22Rv1 (cell line): ENCODE measurements around the gene HSPB7.
A peak's percentile ranks its signal among the peaks of the same experiment; 100 is the strongest.
"Not testable (repeated sequence)": the region's sequence is repeated elsewhere in the genome, so short reads cannot be mapped to it uniquely, and the experiment has no call there.

ENCODE experiments used
- H3K27ac ChIP-seq: fragments of 450-650 bp; 2 replicates; pipeline ENCODE4 v1.5.1; 2017
- ZFX ChIP-seq: fragments of 450-650 bp; IDR thresholded peaks from 2 replicates; pipeline ENCODE4 v1.6.1; 2017; ENCODE audit warnings: antibody characterized with exemption, borderline replicate concordance
- TF ChIP-seq, protein P1 (sequence below): fragments of 450-650 bp; IDR thresholded peaks from 2 replicates; pipeline ENCODE4 v1.5.1; 2017; ENCODE audit warnings: mild to moderate bottlenecking

The HSPB7 gene

DNA sequence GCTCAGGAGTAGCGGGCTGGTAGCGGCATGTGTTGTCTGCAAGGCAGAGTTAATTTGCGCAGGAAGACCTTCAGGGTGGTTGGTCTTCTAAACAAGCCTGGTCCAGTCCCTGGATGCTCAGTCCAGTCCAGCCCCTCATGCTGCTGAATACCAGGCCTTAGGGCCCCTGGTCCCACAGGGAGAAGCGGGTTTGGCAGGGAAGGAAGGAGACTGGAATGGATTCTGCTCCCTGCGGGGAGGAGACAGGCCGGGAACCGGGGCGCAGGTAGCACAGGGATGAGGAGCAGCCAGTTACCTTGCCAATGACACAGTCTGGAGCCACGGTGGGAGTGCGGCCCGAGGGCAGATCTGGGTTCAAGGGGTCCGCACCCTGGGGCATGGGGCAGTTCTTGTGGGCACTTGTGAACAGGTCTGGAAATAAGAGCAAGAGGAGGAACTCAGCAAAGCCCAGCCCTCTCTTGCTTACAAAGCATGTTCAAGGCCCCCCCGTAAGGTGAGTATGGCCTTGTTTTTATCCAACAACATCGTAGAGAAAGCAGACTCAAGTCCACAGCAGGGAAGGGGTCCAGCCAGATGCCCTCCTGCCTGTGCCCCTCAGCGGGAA, 45.5 kb upstream of the HSPB7 start:
- no peak overlapping the region for H3K27ac ChIP-seq

DNA sequence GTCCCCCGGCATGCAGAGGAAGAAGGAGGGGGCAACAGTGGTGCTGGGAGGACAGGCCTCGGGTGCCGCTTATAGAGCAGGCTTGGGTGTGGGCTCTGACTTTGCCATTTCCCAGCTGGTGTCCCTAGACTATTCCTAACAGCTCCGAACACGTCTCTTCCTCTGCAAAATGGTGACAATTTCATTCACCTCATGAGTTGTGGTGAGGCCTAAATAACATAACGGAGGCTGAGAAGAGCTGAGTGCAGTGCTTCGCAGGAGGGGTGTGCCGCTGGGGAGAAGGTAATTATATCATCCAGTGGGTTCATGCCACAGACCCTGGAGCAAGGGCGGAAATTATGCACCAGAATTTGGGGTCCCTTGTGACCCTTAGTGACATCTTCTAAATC, 44.8 kb upstream of the HSPB7 start:
- H3K27ac ChIP-seq: not testable (repeated sequence)

More for the DNA sequence above, 45.5 kb upstream of the HSPB7 start:
- TF ChIP-seq, protein P1, sequence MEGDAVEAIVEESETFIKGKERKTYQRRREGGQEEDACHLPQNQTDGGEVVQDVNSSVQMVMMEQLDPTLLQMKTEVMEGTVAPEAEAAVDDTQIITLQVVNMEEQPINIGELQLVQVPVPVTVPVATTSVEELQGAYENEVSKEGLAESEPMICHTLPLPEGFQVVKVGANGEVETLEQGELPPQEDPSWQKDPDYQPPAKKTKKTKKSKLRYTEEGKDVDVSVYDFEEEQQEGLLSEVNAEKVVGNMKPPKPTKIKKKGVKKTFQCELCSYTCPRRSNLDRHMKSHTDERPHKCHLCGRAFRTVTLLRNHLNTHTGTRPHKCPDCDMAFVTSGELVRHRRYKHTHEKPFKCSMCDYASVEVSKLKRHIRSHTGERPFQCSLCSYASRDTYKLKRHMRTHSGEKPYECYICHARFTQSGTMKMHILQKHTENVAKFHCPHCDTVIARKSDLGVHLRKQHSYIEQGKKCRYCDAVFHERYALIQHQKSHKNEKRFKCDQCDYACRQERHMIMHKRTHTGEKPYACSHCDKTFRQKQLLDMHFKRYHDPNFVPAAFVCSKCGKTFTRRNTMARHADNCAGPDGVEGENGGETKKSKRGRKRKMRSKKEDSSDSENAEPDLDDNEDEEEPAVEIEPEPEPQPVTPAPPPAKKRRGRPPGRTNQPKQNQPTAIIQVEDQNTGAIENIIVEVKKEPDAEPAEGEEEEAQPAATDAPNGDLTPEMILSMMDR: no peak
- no peak for TF ChIP-seq ZFX

DNA sequence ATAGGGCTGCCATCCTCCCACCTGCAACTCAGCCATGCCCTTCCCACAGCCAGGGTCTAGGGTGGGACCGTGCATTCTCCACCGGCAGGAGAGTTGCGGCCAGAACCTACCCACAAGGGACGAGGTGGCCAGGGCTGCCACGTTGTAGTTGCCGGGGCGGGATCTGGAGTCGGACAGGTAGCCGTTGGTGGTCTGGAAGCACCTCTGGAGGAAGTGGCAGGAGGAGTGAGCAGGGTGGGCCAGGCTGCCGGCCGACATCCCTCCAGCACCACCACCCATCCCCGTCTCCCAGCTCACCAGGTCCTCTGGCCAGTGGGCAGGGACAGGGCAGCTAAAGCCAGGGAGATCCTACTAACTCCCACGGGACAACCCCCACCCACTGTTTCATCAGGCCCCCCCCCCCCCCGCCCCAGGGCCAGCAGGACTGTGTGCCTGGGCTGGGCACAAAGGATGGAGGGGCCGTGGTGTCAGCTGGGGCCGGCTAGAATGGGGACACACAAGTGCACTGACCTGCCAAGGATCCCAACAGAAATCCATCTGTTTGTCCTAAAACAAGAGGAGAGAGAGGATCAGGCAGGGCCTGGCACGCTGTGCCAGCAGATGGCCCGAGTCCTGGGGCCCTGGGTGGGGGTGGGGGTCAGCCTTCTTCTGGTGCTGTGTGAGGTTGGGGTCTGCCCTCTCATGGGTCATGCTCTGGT, 44.3 kb upstream of the HSPB7 start:
- not testable (repeated sequence) for H3K27ac ChIP-seq

GRCh38 chr1:16061266-16061665, 43.4 kb upstream of the HSPB7 start:
- H3K27ac ChIP-seq: no peak overlapping the region
- no peak for TF ChIP-seq ZFX
- TF ChIP-seq, protein P1: no peak

DNA sequence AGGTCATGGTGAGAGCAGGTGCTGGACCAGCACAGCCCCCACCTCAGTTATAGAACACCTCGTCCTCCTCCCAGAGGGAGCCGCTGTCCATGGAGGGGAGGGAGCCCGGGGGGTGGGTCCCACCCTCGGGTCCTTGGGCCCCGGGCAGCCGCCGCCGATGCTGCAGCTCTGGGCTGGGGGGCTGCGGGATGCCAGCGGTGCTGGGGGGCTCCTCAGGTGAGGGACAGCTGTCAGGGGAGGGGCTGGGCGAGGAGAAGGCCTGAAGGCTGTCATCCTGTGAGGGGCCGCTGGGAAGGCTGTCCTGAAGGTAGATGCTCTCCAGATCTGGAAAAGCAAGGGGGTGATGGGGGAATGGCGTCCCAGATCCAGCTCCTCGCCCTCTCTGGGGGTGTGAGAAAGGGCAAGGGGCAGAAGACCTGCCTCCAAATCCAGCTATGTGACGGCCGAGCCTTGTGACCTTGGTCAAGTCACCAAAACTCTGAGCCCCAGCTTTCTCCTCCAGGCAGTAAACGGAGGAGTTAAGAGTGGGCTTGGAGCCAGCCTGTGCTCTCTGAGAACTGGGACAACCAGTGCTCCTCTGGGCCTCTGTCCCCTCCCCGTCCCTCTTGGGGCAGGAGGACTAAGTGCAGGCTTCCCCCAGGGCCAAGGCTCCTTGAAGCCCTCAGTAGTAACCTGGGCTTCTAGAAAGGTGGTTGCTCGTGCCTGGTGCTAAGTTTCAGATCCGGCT, 40.7 kb upstream of the HSPB7 start:
- H3K27ac ChIP-seq: not testable (repeated sequence)

- not testable (repeated sequence) for H3K27ac ChIP-seq
Measured at GRCh38 chr1:16057314-16057915, 39.6 kb upstream of the HSPB7 start.

GRCh38 chr1:16056521-16056912, 38.7 kb upstream of the HSPB7 start:
- H3K27ac ChIP-seq: not testable (repeated sequence)

DNA sequence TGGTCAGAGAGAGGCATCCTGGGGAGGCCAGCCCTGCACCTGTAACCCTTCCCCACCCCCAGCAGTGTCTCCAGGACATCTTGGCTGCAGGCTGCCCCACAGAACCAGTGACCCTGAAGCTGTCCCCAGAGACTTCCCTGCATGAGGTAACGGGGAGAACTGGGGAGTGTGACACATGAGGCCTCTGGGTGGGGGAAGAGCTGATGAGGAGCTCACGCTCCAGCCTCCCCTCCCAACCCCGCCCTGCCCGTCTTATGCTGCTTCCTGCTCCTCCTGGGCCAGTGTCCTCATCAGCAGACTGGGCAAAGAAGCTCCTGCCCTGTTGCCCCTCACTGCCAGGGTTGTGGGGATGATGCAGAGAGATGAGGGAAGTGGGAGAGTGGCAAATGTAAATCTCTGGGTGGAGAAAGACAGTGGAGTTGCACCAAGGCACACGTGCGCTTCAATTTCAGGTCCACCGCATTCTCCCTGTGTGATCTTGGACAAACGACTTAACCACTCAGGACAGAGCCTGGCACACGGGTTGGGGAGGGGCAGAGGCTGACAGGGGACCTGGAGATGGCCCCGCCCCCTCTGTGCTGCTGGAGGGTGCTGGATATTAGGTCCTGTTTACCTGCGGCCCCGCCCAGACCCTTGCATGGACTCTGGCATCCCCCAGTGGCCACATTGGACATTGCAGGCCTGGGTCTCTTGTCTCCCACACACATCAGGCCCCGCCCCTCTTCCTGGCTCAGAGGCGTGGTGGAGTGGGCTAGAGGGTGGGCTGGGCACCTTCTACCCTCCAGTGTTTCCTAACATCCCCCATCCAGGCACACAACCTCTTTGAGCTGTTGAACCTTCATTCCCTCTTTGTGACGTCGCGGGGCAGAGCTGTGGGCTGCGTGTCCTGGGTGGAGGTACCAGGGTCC, 38.0 kb upstream of the HSPB7 start:
- TF ChIP-seq ZFX: no peak
- TF ChIP-seq, protein P1: peak; percentile 96

GRCh38 chr1:16054598-16055540, 37.0 kb upstream of the HSPB7 start:
- H3K27ac ChIP-seq: no peak overlapping the region
- TF ChIP-seq, protein P1: no peak
- TF ChIP-seq ZFX: no peak

More for the DNA sequence above, 38.0 kb upstream of the HSPB7 start:
- H3K27ac ChIP-seq: no peak overlapping the region
